Activated CD8-positive, alpha-beta memory T cell treated with anti-CD3 and anti-CD28 coated beads for 36 hours (primary cell): ENCODE results near the gene LSMEM2. TPM values are rescaled to one million over a fixed set of nuclear protein-coding genes. Genes with fewer than 3 reads are reported as not detected.
"Not testable (repeated sequence)": the region's sequence is repeated elsewhere in the genome, so short reads cannot be mapped to it uniquely, and the experiment has no call there.

Experiments used
- CTCF ChIA-PET: fragments of 350-600 bp; sonication (Branson Sonifier 250); formaldehyde crosslinking; loops from one replicate; lab custom pipeline; 2021; ENCODE audit warnings: antibody characterized with exemption; lab: Charles Lee
- POLR2A ChIA-PET: fragments of 350-600 bp; sonication (Branson Sonifier 250); formaldehyde crosslinking; loops from one replicate; lab custom pipeline; 2021; ENCODE audit warnings: antibody characterized with exemption; lab: Charles Lee
- total RNA-seq, 2 experiments: library from RNA; stranded (reverse); gene quantifications; one replicate each; pipeline ENCODE4 v1.2.3, GENCODE V29; 2021

The LSMEM2 gene
- total RNA-seq, 2 experiments from 2014 or later, result not detected

DNA sequence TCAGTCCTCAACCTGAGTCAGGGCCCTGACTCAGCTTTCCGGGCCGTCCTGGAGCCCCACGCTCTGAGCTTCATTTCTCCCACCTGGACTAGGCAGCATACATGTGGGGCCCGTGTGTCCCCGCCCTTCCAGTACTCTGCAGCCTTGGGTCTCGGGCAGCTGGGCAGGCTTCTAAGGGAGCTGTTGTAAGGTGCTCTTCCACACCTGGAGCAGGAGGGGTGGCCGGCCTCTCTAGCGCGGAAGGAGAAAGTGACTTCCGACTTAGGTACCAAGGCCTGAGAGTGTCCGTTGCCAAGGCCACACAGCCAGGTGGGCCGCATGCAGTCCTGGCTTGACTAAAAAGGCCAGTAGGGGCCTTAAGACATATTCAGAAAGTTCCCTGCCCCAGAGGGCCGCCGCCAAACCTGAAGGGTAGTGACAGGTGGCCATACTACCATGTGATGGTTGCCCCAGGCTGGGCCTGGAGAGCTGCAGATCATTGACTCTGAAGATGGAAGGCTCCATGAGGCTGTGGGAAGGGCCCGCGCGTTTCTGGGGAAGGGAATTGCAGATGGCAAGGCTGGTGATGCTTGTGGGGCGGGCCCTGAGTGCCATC is 19.4 kb upstream of the LSMEM2 start:
- POLR2A ChIA-PET, result interaction anchor here (0.6 to 0.8 kb wide), 8 partner anchors 8 to 1650 kb away, joined by 3 to 11 read pairs (median 4); no protein-coding TSS in a partner anchor
- CTCF ChIA-PET, result interaction anchor here (0.8 to 4.9 kb wide), 19 partner anchors 10 to 77 kb away, joined by 3 to 62 read pairs (median 5); partner anchors contain the start of genes GNAI2, IFRD2 and SEMA3B

DNA sequence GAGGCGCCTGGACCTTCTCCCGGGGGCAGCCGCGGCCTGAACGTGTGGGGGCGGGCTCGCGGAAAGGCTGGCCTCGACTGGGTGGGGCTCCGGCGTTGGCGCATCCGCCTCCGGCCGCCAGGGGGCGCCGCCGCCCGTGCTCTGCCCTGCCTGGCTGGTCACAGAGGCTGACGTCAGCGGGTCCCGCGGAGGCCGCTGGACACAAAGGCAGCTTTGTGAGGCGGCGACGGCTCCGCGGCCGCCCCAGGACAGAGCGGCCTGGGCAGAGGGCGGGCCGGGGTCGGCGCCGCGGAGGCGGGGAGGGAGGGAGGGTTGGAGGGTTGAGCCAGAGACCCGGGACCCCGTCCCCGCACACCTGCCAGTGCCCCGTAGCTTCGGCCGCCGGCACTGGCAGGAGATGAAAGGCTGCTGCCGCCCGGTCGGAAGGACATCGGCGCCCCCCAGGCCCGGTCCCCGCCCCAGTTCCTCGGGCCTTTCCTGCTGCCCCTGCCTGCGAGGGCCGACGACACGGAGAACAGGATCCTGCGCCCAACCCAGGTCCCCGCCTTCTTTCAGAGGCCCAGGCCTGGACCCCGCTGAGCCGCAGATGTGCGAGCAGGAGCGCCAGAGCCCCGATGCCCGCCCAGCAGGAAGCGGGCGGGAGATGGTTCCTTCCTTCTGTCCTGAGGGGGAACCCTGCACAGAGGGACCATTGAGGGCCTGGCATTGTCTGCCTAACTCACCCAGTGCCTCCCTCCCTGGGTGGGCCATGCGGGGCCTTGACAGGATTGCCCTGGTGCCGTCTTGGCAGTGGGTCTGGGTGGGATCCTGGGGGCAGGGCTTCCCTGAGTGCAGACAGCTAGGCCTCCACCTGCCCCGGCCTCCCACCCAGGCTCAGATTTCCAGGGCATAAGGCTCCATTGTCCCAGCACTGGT is 18.6 kb upstream of the LSMEM2 start:
- POLR2A ChIA-PET, result interaction anchor here (0.6 to 1.2 kb wide), 7 partner anchors 9 to 1650 kb away, joined by 3 to 5 read pairs (median 4); partner anchors contain the start of gene TUSC2

DNA sequence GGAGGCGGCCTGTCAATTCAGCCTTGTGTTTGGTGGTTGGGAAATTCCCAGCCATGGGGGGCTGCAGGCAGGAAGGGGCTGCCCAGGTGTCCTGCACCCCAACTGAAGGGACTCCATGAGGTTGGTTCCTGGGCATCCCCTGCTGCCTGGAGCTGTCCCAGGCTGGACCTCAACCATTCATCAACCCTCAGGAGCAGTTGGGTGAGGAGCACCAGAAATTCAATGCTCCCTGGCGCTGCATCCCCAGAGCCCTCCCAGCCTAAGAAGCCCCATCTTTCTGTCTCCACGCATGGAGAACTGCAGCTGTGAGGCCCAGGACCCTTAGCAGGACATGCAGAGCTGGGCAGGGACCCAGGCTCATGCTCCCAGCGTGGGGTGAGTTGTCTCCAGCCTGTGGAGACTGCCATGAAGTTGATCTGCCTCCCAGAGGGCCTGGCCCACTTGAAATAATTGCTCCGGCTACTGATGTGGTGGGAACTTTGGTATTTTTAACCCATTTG is 17.9 kb upstream of the LSMEM2 start:
- ChIA-PET POLR2A (interaction anchor here (0.7 to 1.2 kb wide), 2 partner anchors 18 to 67 kb away, joined by 3 to 4 read pairs; partner anchors contain the start of gene TUSC2), CTCF (interaction anchor here (1.6 to 4.9 kb wide), 4 partner anchors 9 to 33 kb away, joined by 4 to 62 read pairs (median 38); partner anchors contain the start of gene SEMA3B)

More for the DNA sequence above, 18.6 kb upstream of the LSMEM2 start:
- CTCF ChIA-PET, result interaction anchor here (0.6 to 4.9 kb wide), 19 partner anchors 9 to 76 kb away, joined by 3 to 62 read pairs (median 5); partner anchors contain the start of genes GNAI2 and SEMA3B

DNA sequence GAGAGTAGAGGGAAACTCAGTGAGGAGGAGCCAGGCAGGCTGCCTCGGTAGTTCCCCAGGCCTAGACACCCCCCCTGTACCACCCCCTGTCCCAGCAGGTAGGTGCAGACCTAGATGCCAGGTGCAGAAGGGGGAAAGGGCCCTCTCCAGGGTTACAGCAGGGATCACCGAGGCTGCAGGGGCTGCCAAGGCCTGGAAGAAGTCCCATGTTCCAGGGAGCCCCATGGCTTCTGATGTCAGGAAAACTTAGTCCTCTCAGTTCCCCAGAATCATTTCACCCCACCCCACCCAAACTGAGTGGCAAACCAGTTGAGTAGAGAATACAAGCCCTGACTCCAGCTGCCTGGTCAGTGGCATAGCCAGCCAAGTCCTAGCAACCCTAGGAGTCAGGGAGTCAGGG is 17.4 kb upstream of the LSMEM2 start:
- POLR2A ChIA-PET, result no interaction called here
- CTCF ChIA-PET, result interaction anchor here (4.5 to 4.9 kb wide), 2 partner anchors 13 to 33 kb away, joined by 47 to 62 read pairs; no protein-coding TSS in a partner anchor

DNA sequence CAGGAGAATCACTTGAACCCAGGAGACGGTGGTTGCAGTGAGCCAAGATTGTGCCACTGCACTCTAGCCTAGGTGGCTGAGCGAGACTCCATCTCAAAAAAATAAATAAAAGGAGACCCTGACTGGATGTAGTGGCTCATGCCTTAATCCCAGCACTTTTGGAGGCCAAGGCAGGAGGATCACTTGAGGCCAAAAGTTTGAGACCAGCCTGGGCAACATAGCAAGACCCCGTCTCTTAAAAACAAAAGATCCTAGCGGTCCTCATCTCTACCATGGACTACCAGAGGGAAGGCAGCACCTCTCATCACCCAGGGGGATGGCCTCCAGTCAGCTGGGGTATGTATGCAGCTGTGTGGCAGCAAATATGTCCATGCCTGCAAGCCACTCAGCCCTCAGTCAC is 16.7 kb upstream of the LSMEM2 start:
- CTCF ChIA-PET, result interaction anchor here (4.9 kb wide), 1 partner anchor 13 kb away, joined by 62 read pairs; no protein-coding TSS in a partner anchor
- POLR2A ChIA-PET, result not testable (repeated sequence)

DNA sequence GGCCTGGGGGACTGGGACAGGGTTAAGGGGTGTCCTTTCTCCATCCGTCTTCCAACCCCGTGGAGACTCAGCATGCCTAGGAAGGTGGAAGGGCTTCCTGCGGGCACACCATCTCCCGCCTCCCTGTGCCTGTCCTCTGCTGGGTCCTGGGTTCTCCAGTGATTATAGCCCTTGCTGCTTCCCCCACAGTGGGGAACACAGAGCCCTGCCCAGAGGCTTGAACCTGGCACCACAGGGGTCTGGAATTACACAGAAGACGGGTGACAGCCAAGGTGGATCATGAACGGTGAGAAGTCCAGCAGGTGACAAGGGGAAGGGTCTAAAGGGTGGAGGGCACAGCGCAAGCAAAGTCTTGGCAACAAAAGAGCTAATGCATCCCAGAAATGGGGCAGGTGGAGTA is 16.1 kb upstream of the LSMEM2 start:
- POLR2A ChIA-PET, result interaction anchor here (0.7 kb wide), 1 partner anchor 548 kb away, joined by 10 read pairs; no protein-coding TSS in a partner anchor

DNA sequence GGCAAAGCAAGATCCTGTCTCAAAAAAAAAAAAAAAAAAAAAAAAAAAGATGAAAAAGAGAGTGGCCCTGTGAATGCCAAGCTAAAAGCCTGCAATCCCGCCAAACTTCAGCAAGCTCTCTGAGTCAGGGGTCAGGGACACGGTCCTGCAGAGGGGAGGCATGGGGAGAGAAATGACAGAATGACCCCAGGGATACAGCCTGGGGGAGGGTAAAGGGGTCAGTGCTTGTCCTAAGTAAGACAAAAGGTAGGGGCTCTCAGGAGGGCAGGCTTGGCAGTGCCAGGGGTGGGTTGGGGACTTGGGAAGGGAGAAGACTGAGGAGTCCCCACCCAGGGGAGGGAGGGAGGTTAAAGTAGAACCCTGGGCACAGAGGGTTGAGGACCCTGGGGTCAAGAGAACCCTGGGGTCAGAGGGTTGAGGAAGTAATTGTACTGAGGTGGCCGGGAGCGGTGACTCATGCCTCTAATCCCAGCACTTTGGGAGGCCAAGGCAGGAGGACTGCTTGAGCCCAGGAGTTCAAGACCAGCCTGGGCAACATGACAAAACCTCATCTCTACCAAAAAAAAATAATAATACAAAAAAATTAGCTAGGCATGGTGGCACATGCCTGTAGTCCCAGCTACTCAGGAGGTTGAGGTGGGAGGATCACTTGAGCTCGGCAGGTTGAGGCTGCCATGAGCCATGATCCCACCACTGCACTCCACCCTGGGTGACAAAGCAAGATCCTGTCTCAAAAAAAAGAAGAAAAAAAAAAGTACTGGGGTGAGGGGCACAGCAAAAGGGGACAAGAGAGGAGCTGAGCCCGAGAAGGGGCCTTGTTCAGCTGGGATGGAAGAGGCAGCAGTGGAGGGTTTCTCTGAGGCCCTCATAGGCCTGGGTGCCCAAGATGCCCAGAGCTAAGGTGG is 15.2 kb upstream of the LSMEM2 start:
- ChIA-PET POLR2A (interaction anchor here (0.7 kb wide), 1 partner anchor 549 kb away, joined by 10 read pairs; no protein-coding TSS in a partner anchor), CTCF (interaction anchor here (0.7 to 1.5 kb wide), 6 partner anchors 14 to 71 kb away, joined by 3 to 6 read pairs (median 3); no protein-coding TSS in a partner anchor)

More for the DNA sequence above, 16.1 kb upstream of the LSMEM2 start:
- CTCF ChIA-PET, result interaction anchor here (1.1 to 1.5 kb wide), 2 partner anchors 13 to 70 kb away, joined by 3 to 4 read pairs; no protein-coding TSS in a partner anchor

DNA sequence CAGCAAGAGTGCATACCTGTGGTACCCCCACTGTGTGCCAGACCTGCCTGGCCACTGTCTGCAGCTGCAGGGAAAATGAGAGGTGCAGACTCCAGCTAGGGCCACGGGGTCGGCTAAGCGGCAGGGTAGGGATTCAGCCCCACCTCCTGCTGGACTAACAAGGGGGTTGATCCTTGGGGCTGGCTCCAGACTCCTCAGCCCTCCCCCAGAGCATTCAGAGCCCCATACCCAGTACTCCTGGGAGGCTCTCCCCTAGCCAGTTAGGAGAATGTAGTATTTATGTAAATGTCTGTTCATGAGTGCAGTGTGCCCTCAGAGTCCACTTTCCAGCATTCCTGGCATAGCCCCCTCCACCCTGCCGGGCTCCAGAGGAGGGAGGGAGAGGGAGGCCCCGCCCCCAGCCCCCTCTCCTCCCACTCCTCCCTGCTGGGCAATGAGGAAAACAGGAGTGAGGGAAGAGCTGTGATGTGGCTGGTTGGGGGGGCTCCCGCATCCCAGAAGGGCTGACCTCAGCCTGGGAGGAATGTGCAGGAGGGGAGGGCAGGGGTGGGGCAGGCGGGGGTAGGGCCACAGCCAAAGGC is 14.4 kb upstream of the LSMEM2 start:
- POLR2A ChIA-PET, result no interaction called here

DNA sequence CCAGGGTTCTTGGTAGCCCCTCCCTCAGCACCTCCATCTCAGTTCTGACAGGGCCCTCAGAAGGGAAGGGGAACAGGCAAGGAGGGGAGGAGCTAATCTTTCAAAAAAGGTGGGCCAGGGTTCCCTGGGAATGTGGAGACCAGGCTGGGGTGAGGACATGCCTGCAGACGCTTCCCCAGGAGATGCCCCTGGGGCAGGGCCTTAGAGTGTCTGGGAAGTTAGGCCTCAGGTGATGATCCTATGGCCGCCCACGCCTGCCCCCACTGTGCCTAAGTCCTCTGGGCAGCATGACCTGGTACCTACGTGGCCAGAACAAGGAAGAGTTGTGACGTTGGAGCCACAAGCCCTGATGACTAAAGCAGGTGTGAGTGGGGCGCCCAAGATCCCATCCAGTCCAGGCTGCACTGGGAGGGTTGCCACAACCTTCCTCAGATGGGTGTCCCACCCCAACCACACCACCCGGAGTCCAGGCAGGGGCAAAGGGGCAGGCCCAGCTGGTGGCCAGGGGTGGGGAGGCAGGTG is 13.9 kb upstream of the LSMEM2 start:
- ChIA-PET POLR2A (no interaction called here), CTCF (interaction anchor here (0.8 to 1.3 kb wide), 2 partner anchors 8 to 18 kb away, joined by 3 to 6 read pairs; no protein-coding TSS in a partner anchor)

More for the DNA sequence above, 14.4 kb upstream of the LSMEM2 start:
- CTCF ChIA-PET, result interaction anchor here (0.7 to 1.5 kb wide), 5 partner anchors 9 to 70 kb away, joined by 3 to 6 read pairs (median 3); no protein-coding TSS in a partner anchor

DNA sequence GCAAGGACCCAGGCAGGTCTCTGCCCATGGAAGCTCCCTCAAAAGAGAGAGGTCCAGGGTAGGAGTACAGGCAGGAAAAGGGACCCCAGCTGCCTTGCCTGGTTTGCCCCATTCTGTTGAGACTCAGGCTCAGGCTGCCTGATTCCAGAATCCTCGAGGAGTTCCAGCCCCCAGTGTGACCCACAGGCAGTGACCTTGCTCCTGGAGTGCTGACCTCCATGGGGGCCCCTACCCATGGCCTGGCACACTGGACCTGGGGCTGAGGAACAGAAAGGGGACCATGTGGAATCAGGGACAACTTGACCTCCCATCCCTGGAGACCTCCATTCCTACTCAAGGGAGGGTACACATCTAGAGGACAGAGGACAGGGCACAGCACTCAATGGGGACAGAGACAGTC is 13.3 kb upstream of the LSMEM2 start:
- POLR2A ChIA-PET, result no interaction called here
- CTCF ChIA-PET, result interaction anchor here (2.3 kb wide), 1 partner anchor 16 kb away, joined by 7 read pairs; no protein-coding TSS in a partner anchor

DNA sequence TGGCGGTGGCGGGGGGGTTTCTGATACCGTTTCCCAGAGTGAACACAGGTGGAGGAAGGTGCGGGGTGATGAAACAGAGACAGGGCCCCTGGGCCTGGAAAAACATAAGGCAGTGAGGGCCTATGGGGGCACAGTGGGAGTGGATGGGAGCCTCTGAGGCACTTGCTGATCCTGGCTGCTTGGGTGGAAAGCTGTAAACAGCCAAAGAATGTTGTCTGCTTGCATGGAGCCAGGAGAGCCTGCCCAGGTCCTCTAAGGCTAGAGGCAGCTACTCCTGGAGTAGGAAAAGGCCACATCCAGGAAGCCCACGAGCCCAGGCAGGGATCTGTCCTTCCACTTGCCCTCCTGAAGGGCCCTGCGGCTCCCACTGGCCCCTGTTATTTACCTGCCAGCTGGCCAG is 12.9 kb upstream of the LSMEM2 start:
- ChIA-PET POLR2A (interaction anchor here (1.3 kb wide), 1 partner anchor 18 kb away, joined by 3 read pairs; no protein-coding TSS in a partner anchor), CTCF (interaction anchor here (2.3 kb wide), 1 partner anchor 16 kb away, joined by 7 read pairs; no protein-coding TSS in a partner anchor)

DNA sequence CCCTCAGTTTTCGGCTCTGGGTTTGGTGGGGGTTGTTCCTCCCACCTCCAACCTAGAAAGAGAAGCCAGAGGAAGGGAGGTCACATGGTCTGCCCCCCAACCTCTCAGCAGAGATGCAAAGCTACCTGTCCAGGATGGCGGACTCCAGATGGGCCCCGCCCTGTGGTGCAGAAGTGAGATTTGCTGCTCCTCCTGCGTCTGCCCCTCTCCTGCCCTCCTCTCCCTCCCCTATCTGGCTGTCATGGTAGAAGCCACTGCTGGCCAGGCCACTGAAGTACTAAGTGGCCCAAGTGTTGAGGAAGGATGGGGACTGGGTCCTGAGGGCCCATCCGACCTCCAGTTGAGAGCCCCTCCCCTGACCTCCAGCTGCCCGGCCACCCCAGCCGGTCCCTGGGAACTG is 12.1 kb upstream of the LSMEM2 start:
- CTCF ChIA-PET, result interaction anchor here (1.4 to 2.3 kb wide), 3 partner anchors 17 to 75 kb away, joined by 6 to 7 read pairs (median 7); no protein-coding TSS in a partner anchor
- POLR2A ChIA-PET, result interaction anchor here (1.3 kb wide), 1 partner anchor 17 kb away, joined by 3 read pairs; no protein-coding TSS in a partner anchor

DNA sequence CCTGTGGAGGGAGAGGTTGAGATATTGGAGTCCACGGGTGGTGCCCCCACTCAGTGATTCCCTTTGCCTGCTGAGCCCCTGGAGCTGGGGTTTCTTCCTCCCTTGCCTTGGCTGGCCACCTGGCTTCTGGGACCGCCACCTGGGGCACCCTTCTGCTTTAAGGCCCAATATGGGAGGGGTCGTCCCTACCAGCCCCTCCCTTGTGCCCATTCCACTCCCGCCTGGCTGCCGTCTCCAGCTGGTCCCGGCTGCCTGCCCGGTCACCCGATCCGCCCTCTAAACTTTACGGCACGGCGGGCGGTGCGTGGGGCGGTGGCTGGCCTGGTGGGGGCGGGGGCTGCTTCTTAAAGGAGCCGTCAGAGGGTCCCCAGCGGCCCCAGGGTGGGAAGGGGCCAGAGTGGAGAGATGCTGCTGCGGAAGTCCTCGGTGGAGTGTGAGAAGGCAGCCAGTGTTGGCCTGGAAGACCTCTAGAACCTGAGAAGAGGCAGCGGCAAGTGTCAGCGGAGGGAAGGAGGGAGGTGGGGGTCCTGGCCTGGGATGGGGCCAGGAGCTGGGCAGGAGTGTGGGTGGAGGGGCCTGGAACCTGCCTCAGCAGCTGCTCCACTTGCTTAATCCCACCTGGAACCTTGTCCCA is 11.5 kb upstream of the LSMEM2 start:
- ChIA-PET CTCF (interaction anchor here (1.4 to 2.3 kb wide), 3 partner anchors 18 to 75 kb away, joined by 6 to 7 read pairs (median 7); no protein-coding TSS in a partner anchor), POLR2A (interaction anchor here (1.3 kb wide), 1 partner anchor 17 kb away, joined by 3 read pairs; no protein-coding TSS in a partner anchor)

DNA sequence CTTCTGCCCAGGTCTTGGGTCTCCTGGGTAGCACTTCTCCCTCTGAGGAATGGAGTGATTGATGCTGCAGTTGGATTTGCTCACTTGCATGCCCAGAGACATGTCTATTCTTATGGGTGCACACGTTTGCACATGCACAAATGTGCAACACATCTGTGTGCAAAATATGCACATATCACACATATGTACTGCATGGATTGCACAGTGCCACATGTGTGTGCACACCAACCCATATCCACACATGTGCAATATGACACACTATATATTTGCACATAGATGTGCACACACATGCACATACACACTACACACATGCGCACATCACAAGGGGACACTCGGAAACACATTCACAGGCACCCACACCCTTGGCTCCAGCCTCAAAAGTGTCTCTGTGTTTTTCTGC is 10.6 kb upstream of the LSMEM2 start:
- ChIA-PET CTCF (interaction anchor here (1.4 to 1.9 kb wide), 2 partner anchors 42 to 76 kb away, joined by 6 to 7 read pairs; no protein-coding TSS in a partner anchor), POLR2A (no interaction called here)

DNA sequence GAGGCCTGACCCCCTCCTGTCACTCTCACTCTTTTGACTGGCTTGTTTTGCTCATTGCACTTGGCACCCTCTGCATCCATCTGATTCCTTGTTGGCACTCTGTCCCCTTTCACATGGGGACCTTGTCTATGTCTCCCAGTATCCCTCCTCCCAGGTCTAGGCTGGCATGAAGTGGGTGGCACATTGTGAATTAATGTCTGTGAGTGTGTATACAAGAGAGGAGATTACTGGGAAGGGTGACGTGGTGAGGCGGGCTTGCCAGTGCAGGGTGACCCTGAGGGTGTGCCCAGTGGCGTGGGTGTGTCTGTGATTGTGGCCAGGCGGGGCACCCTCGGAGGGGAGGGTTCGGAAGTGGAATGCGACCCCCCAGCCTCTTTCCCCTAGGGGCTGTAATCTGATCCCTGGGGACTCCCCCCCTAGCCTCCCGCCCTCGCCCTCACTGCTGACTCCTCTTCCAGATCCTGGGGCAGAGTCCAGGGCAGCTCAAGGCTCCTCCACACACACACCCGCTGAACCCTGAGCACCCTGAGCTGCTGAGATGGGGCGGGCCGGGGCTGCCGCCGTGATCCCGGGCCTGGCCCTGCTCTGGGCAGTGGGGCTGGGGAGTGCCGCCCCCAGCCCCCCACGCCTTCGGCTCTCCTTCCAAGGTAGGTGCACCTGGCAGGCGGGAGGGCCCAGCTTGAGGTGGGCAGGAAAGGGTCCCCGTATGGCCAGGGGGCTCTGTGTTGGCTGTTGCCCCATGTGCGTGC is 10.0 kb upstream of the LSMEM2 start, which contains the start of gene SEMA3B:
TSS of gene SEMA3B (plus strand) at position 445 of the 749 bp plus-strand sequence. CDS start at position 539, 94 bp downstream.
- ChIA-PET POLR2A (no interaction called here), CTCF (interaction anchor here (1.7 kb wide), 1 partner anchor 9 kb away, joined by 4 read pairs; no protein-coding TSS in a partner anchor)
